Stimulated activated CD4-positive, alpha-beta T cell treated with anti-CD3 and anti-CD28 coated beads, Interleukin-15, amount 100 ng/mL, for 24 hours (primary cell): ENCODE data around the gene TMEM200A.
A peak's percentile ranks its signal among the peaks of the same experiment; 100 is the strongest.

ENCODE experiments used
- DNase-seq: peaks from one replicate; pipeline ENCODE4 v3.0.0-alpha.2; 2020

The TMEM200A gene

GRCh38 chr6:130379223-130379622, 13.4 kb downstream of the TMEM200A start:
- no peak for DNase-seq

- no peak for DNase-seq
These were observed 15.2 kb downstream of the TMEM200A start for GRCh38 chr6:130381012-130381411.

- peak; percentile 8 for DNase-seq
These were observed 15.9 kb downstream of the TMEM200A start for GRCh38 chr6:130381459-130382380.

GRCh38 chr6:130382872-130383490, 17.2 kb downstream of the TMEM200A start:
- DNase-seq: no peak

GRCh38 chr6:130385064-130385695, 19.4 kb downstream of the TMEM200A start:
- no peak for DNase-seq

GRCh38 chr6:130389142-130389541, 23.3 kb downstream of the TMEM200A start:
- no peak for DNase-seq

GRCh38 chr6:130390890-130391289, 25.1 kb downstream of the TMEM200A start:
- no peak for DNase-seq

GRCh38 chr6:130393306-130393705, 27.5 kb downstream of the TMEM200A start:
- DNase-seq: no peak

GRCh38 chr6:130394246-130394645, 28.4 kb downstream of the TMEM200A start:
- DNase-seq: no peak

GRCh38 chr6:130395164-130395563, 29.3 kb downstream of the TMEM200A start:
- DNase-seq: no peak

GRCh38 chr6:130396722-130397121, 30.9 kb downstream of the TMEM200A start:
- no peak for DNase-seq

GRCh38 chr6:130405549-130405948, 39.7 kb downstream of the TMEM200A start:
- no peak for DNase-seq

GRCh38 chr6:130407032-130407431, 41.2 kb downstream of the TMEM200A start:
- no peak for DNase-seq

- DNase-seq: no peak
These were observed 43.7 kb downstream of the TMEM200A start for GRCh38 chr6:130409418-130410100.

- DNase-seq: no peak
These were observed 45.7 kb downstream of the TMEM200A start for GRCh38 chr6:130411481-130411880.

GRCh38 chr6:130412556-130413290, 46.9 kb downstream of the TMEM200A start:
- no peak for DNase-seq

GRCh38 chr6:130417951-130418350, 52.1 kb downstream of the TMEM200A start:
- no peak for DNase-seq

GRCh38 chr6:130420911-130421310, 55.1 kb downstream of the TMEM200A start:
- DNase-seq: no peak

GRCh38 chr6:130421585-130421984, 55.8 kb downstream of the TMEM200A start:
- no peak for DNase-seq

- no peak for DNase-seq
These were observed 57.2 kb downstream of the TMEM200A start for GRCh38 chr6:130423044-130423443.

GRCh38 chr6:130424710-130425109, 58.9 kb downstream of the TMEM200A start:
- no peak for DNase-seq

GRCh38 chr6:130425537-130425936, 59.7 kb downstream of the TMEM200A start:
- no peak for DNase-seq
